Activated T-cell treated with anti-CD3 and anti-CD28 coated beads for 1 hour (primary cell): ENCODE data around the gene HES4.
"Not testable (repeated sequence)": the region's sequence is repeated elsewhere in the genome, so short reads cannot be mapped to it uniquely, and the experiment has no call there.

Experiments
- DNase-seq: peaks from one replicate; pipeline ENCODE4 v3.0.0-alpha.2; 2020; ENCODE audit warnings: low read depth

Gene HES4

DNA sequence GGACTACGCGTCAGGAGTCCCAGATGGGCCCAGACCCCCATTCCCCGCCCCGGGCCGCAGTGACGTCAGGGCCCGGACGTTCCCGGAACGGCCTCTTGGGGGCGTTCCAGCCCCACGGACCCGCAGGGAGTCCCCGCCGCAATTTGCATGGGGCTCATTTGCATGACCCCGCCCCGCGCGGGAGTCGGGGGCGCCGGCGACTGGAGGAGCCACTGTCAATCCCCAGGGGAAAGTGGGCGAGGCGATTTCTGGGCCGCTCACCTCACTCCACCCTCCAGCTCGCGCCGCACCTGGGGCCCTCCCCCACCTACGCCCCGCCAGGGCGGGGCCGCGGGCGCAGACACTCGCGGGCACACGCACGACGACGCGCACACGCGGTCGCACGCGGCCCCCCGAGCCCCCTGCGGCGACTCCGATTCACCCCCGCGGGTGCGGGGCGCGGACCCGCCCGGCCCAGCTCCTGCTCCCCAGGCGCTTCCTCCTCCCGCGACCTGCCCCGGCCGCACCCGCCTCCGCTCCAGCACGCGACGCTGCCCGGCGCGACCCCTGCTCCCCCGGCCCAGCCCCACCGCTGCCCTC is 33.2 kb upstream of the HES4 start:
- peak; percentile 68 for DNase-seq

DNA sequence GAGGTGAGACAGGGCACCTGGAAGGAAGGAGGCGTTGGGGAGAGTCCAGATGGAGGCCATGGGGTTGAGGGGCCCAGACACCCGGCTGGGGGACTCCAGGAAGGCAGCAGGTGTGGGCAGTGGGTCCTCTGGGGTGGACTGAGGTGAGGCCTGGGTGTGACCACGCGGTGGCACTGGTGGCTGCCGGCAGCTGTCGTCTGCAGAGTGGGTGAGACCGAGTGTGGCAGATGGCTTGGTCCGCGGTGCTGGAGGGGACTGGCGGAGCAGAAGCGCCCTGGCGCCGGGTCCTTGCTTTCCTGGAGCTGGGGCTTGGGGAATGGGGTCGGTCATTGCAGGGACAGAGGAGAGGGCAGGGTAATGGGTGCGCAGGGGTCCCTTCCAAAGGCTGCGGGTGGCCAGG is 32.5 kb upstream of the HES4 start:
- no peak for DNase-seq

DNA sequence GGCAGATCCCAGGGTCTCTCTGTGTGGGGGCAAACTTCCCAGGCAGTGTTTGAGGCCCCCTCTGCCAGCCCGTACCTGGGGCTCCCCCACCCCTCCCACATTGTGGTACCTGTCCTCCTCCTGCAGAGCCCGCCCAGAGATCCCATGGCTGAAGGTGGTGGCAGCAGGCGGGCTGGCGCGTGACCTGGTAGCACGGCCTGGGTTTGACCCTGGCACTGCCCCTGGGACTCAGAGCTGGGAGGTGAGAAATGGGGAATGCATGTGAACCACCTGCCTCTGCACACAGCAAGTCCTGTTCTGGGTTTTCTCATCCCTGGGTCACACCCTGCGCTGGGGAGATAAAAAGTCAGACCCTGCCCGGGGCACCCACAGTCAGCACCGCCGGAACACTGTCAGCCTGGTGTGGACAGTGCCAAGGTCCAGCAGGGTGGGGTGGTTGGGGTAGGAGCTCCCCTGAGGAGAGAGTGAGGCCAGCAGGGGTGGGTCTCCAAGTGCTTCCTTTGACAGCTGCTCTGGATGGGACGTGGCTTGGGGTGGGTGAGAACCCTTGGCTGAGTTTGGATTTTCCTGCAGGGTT is 31.9 kb upstream of the HES4 start:
- no peak for DNase-seq

DNA sequence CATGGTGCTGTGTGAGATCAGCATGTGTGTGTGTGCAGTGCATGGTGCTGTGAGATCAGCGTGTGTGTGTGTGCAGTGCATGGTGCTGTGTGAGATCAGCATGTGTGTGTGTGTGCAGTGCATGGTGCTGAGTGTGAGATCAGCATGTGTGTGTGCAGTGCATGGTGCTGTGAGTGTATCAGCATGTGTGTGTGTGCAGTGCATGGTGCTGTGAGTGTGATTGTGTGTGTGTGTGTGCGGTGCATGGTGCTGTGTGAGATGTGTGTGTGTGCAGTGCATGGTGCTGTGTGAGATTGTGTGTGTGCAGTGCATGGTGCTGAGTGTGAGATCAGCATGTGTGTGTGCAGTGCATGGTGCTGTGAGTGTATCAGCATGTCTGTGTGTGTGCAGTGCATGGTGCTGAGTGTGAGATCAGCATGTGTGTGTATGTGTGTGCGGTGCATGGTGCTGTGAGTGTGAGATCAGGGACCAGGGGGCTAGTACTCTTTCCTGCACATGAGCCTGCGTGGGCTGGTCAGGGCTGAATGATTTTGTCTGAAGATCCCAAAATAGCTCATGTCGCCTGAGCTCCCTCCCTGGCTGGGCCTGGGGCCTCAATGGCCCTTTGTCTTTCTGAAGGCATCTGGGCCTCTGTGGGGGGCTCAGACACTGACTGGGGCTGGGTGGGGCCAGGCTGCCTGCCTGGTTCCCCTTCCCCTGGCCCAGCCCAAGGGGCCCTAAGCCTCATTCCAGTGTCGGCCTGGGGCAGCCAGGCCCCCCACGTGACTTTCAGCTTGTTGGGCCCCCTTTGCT is 31.2 kb upstream of the HES4 start:
- DNase-seq = not testable (repeated sequence)

DNA sequence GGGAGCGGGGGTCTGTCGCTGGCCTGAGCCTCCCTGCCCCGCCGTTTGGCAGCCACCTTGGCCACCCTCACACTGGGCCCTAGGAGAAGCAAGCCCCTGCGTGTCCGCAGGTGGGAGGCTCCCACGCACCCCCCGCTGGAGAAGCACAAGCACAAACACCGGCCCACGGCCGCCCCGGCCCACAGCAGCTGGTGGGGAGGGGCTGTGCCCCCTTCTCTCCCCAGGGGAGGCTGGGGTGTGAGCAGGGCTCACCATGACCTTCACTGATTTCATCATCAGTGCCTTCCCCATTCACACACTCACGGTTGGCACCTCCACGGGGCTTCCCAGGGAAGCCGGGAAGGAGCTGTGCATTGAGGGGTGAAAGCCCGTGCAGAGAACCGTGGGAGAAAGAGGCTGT is 27.9 kb upstream of the HES4 start:
- no peak for DNase-seq

DNA sequence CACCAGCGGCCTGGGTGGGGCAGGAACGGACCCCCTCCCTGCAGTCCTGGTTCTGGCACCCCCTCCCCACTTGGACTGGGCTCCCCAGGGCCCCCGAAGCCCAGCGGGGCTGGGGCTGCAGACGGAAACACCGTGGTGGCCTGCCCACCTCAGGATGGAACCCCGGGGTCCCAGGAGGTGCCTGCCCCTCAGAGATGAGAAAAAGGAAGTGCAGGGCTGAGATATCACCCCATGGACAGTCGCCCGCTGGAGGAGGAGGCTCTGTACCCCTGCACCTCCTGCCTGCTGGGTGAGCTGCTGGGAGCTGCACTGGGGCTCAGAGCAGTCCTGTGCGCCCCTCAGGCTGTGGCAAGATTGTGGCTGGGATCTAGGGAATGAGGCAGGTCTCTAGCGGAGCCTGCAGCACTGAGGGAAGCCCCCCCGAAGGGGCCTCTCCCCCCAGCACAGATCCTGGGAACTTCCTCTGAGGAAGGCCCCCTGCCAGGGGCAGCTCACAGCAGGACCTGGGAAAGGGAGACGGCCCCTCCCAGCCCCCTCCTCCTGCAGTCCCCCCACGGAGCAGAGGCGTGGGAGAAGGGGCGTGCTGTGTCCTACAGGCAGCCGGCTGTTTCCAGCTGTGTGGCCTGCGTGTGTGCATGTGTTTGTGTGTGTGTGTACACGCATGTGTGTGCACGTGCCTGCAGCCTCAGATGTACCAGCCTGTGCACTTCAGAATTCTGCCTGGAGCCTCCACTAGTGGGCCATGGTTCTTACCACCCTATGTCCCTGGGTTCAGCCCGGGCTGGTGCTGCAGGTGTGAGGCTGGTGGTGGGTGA is 26.9 kb upstream of the HES4 start:
- no peak for DNase-seq

DNA sequence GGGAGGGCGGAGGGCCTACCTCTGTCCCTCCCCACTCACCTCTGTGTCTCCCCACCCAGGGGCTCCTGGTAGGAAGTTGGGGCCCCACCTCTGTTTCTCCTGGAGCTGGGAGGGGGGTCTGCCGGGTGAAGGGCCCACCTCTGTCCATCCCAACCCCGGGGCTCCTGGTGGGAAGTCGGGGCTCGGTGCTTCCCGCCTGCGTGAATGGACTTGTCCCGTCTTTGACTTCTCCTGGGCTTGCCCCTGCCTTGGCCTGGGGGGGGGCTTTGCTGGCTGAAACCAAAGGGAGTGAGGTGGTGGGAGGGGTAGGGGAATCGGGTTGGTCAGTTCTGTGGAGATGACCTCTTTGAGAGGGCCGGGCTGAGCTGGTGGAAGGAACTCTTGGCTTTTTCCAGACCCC is 25.8 kb upstream of the HES4 start:
- DNase-seq = no peak

DNA sequence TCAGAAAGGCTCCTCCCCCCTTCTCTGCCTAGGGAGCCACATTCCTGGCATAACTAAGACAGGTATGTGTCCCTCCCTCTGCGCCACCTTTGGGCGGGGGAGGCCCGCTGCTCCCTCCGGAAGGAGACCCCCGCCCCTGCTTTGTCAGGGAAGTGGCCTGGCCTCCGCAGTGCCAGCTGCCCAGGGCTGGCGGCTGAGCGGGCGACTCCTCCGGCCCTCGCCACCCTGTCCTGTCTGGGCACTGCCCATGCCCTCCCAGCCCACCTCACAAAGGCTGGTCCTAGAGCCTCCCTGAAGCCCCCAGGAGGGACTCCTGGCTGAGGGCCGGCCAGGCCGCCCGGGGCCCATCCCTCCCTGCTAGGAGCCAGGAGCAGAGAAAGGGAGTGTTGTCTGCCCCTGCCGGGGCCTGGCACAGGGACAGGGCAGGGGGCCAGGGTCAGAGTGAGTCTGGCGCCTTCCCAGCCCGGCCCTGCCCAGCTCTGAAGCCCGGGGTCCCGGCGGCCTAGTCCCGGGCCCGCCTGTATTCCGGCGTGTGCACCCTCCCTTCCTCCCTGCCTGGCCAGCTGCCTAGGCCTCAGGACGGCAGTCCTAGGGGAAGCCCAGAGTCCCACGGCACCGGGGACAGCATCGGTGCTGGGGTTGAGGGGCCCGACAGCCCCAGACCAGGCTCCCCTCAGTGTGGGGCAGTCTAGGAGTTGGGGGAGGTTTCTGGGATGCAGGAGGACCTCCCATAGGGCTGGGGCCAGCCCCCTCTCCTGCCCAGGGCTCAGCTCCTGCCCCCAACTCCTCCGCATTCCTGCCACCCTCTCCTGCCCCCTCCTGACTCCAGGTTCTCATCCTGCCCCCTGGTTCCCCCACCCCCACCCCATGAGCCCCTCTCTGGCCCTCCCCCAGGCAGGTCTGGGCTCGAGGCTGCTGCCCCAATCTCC is 25.1 kb upstream of the HES4 start:
- no peak for DNase-seq

DNA sequence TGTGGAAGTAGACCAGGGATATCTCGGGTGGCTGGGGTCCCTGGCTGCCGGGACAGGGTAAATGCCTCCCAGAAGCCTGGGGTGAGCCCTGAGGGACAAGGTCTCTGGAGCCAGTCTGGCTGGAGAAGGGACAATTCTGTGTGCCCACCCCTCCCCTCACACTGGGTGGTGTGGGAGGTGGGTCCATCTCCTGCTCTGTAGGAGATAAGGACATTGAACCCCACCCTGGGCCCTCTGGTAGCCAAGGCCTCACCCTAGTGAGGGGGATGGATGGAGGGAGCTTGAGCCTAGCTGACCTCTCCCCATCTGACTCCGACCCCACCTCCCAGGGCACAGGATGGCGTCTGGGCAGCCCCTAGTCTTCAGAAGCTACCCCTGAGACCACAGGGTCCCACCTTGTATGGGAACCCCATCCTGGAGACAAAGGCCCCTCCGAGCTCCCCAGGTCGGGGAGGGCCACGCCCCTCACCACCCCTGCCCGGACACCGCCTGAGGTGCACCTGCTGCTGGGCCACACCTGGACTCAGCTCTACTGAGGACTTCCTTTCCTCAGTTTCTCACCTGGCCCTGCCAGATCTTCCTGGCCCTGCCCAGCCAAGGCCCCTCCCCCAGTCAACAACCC is 24.4 kb upstream of the HES4 start:
- no peak for DNase-seq

DNA sequence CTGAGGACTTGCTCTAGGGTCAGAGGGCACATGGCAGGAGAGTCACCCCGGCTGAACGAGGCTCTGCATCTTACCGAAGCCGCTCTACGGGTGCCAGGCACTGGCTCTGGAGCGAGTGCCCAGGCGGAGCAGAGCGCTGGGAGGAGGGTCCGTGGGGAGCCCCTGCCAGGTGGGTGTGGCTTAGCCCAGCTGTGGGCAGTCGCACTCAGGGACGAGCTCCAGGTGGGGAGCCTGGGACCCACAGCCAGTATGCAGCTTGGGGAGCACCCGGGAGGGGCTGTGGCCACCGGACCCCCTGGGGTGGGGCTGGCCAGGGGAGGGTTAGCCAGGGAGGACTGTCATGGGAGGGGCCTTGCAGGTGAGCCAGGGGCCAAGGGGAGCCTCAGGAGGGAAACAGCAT is 23.8 kb upstream of the HES4 start:
- DNase-seq = no peak

DNA sequence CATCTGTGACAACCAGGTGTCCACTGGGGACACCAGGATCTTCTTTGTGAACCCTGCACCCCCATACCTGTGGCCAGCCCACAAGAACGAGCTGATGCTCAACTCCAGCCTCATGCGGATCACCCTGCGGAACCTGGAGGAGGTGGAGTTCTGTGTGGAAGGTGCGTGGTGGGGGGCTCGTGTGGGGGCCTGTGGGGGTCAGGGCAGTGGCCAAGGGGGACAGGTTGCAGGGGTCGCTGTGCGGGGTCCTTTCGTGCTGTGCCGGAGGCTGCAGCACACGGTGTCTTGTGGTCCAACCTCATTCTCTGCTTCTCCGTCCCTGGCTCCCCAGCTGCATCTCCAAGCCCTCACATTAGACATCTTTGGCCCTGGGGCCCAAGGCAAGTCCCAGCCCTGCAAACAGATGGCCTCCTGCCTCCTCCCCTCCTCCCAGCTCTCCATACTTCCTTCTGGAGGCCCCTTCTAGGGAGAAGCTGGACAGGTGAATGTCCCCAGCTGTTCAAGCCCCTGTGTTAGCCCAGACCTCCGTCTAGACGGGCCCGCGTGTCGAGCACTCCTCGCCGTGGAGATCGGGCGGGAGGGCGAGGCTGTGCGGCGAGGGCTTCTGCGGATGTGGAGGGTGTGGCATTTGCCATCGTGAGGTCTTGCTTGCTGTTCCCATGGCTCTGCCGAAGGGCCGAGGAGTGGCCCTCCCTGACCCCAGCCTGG is 22.6 kb upstream of the HES4 start:
- no peak for DNase-seq

DNA sequence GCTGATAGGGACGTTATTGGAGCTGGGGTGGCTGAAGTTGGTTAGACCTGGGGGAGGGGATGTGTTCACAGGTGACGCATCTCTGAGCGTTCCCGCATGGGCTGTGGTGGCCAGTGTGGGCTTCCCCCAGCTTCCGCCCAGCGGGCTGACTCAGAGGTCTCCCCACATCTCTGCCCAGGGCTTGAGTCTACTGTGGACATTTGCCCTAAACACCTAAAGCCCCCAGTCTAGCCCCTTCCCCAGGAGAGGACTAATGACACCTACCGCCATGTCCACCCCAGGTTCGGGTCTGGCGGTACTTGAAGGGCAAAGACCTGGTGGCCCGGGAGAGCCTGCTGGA is 22.0 kb upstream of the HES4 start:
- no peak for DNase-seq

DNA sequence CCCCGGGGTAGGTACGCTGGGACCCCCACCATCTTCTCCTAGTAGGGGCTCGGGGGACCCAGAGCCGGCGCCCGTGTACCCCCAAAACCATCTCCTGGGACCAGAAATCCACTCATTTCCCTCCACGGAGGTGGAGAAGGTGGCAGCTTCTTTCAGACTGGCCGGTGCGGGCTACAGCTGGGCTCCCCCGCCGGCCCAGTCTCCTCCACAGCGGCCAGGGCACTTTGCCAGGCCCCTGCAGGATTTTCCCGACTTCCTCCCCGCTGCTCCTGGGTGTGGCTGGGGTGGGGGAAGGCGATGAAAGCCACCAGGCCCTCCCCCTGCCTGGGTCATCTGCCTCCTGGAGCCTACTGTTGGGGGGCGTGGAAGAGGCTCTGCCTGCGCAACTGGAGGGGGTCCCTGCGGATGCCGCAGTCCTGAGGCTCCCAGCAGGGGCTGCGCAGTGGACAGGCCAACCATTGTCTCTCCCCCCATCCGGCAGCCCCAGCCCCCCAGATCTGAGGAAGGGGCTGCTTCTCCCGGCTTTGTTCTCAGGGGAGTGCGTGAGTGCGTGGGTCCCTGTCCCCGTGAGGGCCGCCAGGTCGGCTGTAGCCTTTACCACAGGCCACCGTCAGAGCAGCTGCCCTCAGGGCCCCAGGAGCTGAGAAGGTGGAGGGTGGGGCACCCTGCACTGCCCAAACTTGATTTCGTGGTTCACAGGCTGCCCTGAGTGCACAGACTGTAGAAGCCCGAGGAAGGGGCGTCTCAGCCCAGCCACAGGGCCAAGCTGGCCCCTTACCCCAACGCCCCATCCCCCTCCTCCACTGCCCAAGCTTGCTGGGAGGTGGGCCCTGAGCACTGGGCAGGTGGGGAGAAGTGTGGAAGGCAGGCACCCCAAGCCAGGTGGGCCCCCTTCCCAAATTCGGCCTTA is 21.4 kb upstream of the HES4 start:
- DNase-seq = no peak

DNA sequence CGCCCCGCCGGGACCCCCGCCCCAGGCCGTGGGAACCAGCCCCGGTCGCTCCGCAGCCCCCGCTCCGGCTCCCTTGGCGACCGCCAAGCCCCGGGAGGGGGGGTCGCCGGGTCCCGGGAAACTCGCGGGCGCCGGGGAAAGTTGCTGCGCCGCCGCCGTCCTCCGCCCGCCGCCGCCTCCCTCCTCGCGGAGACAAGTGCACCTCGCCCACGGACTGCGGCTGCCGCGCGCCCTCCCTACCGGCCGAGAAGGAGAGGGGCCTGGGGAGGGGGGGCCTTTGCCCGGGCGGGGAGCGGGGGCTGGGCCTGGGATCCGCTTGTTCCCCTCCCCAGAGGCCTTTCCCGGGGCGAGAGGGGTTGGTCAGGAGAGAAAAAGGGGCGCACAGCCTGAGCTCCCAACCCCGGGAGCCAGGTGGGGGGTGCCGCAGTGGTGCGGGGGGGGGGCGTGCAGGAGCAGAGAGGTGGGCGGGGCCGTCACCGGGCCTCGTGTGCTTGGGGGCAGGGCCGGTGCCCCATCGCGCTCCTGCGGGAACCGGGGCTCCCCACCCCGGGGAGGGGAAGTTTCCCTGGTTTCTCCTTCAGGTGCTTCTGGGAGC is 20.6 kb upstream of the HES4 start:
- DNase-seq = no peak

DNA sequence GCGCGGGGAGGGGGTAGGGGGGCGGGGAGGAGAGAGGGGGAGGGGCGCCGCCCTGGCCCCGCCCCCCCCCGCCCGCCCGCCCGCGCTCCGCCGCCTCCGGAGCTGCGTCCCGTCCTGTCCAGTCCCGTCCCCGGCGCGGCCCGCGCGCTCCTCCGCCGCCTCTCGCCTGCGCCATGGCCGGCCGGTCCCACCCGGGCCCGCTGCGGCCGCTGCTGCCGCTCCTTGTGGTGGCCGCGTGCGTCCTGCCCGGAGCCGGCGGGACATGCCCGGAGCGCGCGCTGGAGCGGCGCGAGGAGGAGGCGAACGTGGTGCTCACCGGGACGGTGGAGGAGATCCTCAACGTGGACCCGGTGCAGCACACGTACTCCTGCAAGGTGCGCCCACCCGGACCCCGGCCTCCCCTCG is 20.1 kb upstream of the HES4 start, which contains the start of gene AGRN:
TSS of gene AGRN (plus strand) at position 121 of the 405 bp plus-strand sequence. CDS start at position 174, 53 bp downstream.
- no peak for DNase-seq

DNA sequence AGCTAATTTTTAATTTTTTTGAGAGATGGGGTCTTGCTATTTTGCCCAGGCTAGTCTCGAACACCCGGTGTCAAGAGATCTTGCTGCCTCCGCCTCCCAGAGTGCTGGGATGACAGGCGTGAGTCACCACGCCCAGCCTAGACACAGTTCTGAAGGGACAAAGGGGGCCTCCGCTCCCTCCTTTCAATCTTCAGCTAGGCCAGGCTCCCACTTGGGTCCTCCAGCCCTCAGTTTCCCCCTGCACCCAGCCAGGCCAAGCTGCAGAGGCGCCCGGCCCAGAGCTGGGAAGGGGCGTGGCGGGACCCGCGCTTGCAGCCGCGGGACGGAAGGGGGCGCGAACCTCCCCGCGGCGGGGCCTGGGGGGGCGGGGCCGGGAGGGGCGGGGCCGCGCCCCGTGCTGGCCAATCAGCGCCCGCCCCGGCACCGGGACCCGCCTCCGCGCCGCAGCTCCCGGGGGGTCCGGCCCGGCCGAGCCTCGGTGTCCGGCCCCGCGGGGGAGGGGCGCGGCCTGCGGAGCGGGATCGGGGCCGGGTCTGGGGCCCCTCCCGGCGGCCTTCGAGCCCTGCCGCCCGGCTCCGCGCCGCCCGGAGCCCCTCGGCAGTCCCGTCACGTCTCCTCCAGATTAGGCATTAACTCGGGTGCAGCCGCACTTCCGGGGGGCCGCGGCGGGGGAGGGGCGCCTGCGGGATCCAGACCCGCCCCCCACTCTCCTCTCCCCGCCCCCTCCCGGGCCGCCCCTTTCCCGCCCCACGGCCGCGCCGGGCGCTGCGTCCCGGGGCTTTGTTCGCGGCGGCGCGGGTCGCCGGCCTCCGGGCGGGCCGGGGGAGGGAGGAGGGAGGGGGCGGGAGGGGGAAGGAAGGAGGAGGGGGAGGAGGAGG is 19.5 kb upstream of the HES4 start:
- peak; percentile 73 for DNase-seq

DNA sequence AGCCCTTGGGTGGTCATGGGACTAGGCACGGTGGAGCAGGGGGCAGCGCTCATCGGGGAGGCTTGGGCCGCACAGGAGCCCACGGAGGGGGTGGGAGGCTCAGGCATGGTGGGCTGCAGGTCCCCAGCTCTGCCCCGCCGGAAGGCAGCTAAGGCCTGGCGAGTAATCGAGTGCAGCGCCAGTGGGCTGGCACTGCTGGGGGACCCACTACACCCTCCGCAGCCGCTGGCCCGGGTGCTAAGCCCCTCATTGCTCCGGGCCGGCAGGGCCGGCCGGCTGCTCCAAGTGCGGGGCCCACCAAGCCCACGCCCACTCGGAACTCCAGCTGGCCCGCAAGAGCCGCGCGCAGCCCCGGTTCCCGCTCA is 18.4 kb upstream of the HES4 start:
- not testable (repeated sequence) for DNase-seq
